ENCODE results near the gene ZMIZ1. TPM values are rescaled to one million over a fixed set of nuclear protein-coding genes. Genes with fewer than 3 reads are reported as not detected.

The ZMIZ1 gene
- total RNA-seq, 2 donors from 2014 or later: 32.9 to 82.6 TPM

DNA sequence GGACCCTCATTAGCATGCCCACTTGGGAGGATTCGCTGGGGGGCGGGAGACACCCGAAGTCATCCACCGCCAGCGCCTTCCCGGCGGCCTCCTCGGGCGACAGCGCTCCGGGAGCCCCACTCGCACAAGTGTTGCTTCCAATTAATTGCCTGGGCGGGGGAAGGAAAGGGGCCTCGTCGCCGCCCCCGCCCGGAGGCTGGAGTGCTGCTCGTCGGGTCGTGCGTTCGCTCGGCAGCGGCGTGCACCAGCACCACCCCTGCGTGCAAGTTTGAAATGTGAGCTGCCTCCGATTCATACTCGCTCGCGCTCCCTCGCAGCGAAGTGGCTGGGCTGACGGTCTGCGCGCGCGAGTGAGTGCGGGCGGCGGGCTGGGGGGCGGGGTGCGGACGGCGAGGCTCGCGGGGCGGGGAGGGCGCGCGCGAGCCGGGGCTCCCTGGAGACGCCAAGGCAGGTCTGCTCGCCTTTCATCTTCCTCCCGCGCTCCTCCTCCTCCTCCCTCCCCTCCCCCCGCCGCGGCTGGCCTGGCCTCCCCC, 173.9 kb downstream of the ZMIZ1 start:
- Mint-ChIP-seq H3K36me3 (ENCODE audit: low read depth) (peaks cover 34% of the 10 kb centered on the region), H3K4me1 (peaks cover 49% of the 10 kb centered on the region), H3K27me3 (no peaks in the 10 kb centered on the region), H3K27ac (no peak overlapping the region), H3K4me3 (peak overlapping the region; percentile 94), H3K9me3 (no peaks in the 10 kb centered on the region)
- ATAC-seq (replicated peaks): peak; percentile 36

DNA sequence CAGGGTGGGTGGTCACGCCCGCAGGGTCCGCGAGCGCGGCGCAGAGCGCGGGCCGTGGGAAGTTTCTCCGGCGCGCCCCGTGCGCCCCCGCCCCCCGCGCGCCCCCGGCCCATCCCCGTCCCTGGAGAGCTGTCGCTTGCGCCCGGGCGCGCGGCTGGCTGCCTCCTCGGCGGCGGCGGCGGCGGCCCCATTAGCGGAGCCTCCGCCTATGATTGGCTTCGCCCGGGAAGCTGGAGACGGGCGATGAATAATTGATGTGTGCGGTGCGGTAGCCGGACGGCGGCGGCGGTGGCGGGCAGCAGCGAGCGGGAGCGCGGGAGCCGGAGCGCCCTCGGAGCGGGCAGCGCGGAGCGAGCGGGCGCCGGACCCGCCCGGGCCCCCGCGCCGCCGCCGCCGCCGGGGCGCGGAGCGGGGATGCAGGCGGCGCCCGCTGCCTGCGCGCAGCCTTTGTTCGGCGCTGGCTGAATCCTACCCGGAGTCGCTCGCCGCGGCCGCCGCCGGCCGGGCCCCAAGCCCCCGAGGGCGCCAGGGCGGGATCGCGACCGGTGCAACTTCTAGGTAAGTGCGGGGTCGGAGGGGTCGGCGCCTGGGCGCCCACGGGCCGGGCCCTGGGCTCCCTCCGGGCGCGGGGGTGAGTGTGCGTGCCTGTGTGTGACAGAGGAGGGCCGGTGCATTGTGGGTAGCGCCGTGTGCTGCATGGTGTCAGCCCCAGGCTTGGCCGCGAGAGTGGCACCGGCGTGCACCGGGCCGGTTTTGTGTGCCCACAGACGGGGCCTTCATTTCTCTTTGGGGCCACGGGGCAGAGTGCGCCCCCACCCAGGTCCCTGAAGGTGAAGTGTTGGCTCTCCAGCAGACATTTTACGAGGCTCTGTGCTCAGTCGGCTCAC, 174.7 kb downstream of the ZMIZ1 start:
- peak; percentile 65 for ATAC-seq (replicated peaks)
- Mint-ChIP-seq H3K36me3 (ENCODE audit: low read depth) (peaks cover 39% of the 10 kb centered on the region), H3K4me3 (peak overlapping the region; percentile 94), H3K27ac (peak overlapping the region; percentile 86), H3K9me3 (no peaks in the 10 kb centered on the region), H3K27me3 (no peaks in the 10 kb centered on the region), H3K4me1 (peaks cover 51% of the 10 kb centered on the region)

DNA sequence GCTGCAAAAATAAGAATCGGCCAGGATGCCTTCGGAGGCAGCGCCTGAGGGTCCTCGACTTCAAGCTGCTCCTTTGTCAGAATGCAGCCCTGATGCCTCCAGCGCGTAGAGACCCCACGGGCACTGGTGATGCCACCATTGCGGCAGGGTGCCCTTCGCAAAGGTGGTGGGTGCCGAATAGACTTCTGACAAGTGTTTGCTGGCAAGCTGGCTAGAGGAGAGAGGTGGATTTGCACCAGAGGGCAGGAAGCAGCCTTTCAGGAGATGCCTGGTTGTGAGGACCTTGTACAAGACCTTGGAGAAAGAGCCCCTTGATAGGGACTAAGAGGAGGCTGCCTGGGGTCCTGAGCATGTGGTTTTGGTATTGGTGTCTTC, 175.3 kb downstream of the ZMIZ1 start:
- peak overlapping the region; percentile 94 for H3K4me3 Mint-ChIP-seq
- H3K36me3 Mint-ChIP-seq (ENCODE audit: low read depth): peaks cover 39% of the 10 kb centered on the region
- peaks cover 47% of the 10 kb centered on the region for H3K4me1 Mint-ChIP-seq
- H3K9me3 Mint-ChIP-seq: no peaks in the 10 kb centered on the region
- no peak for ATAC-seq (replicated peaks)
- H3K27me3 Mint-ChIP-seq: no peaks in the 10 kb centered on the region
- H3K27ac Mint-ChIP-seq: peak overlapping the region; percentile 86

- Mint-ChIP-seq H3K9me3 (no peaks in the 10 kb centered on the region), H3K4me1 (peaks cover 55% of the 10 kb centered on the region), H3K27ac (peak overlapping the region; percentile 86), H3K4me3 (peak overlapping the region; percentile 94), H3K27me3 (no peaks in the 10 kb centered on the region), H3K36me3 (ENCODE audit: low read depth) (peaks cover 39% of the 10 kb centered on the region)
- no peak for ATAC-seq (replicated peaks)
These were observed 176.2 kb downstream of the ZMIZ1 start for GRCh38 chr10:79244841-79245504.

- peaks cover 51% of the 10 kb centered on the region for H3K4me1 Mint-ChIP-seq
- peaks cover 39% of the 10 kb centered on the region for H3K36me3 Mint-ChIP-seq (ENCODE audit: low read depth)
- H3K27me3 Mint-ChIP-seq: no peaks in the 10 kb centered on the region
- no peaks in the 10 kb centered on the region for H3K9me3 Mint-ChIP-seq
- H3K4me3 Mint-ChIP-seq: peak overlapping the region; percentile 94
- ATAC-seq (replicated peaks): no peak
- peak overlapping the region; percentile 86 for H3K27ac Mint-ChIP-seq
These were observed 176.9 kb downstream of the ZMIZ1 start for GRCh38 chr10:79245539-79246208.

DNA sequence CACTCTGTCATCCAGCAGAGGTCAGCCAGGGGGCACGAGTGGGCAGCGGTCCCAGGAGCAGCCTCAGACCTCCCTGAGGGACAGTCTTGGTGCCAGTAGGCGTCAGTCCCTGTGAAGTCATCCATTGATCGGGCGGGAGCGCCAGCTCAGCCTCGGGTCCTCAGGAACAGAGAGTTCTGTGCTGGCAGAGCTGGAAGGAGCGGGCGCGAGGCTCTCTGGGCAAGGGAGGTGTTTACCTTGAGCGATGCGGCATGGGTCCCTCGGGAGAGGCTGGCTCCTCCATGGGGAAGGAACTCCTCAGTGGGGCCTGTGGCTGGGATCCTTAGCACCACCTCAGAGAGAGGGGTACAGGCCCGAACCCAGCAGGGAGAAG, 177.4 kb downstream of the ZMIZ1 start:
- Mint-ChIP-seq H3K36me3 (ENCODE audit: low read depth) (peaks cover 39% of the 10 kb centered on the region), H3K4me1 (peaks cover 48% of the 10 kb centered on the region), H3K27me3 (no peaks in the 10 kb centered on the region), H3K9me3 (no peaks in the 10 kb centered on the region), H3K4me3 (peak overlapping the region; percentile 94), H3K27ac (no peak overlapping the region)
- no peak for ATAC-seq (replicated peaks)

- peak overlapping the region; percentile 94 for H3K4me3 Mint-ChIP-seq
- no peak for ATAC-seq (replicated peaks)
- H3K4me1 Mint-ChIP-seq: peaks cover 46% of the 10 kb centered on the region
- no peaks in the 10 kb centered on the region for H3K9me3 Mint-ChIP-seq
- peaks cover 33% of the 10 kb centered on the region for H3K36me3 Mint-ChIP-seq (ENCODE audit: low read depth)
- no peaks in the 10 kb centered on the region for H3K27me3 Mint-ChIP-seq
- peak overlapping the region; percentile 86 for H3K27ac Mint-ChIP-seq
These were observed 178.0 kb downstream of the ZMIZ1 start for GRCh38 chr10:79246606-79247275.

- Mint-ChIP-seq H3K4me1 (peaks cover 45% of the 10 kb centered on the region), H3K27ac (peak overlapping the region; percentile 86), H3K9me3 (no peaks in the 10 kb centered on the region), H3K36me3 (ENCODE audit: low read depth) (peaks cover 28% of the 10 kb centered on the region), H3K4me3 (peak overlapping the region; percentile 80), H3K27me3 (no peaks in the 10 kb centered on the region)
- ATAC-seq (replicated peaks): peak; percentile 62
These were observed 178.8 kb downstream of the ZMIZ1 start for GRCh38 chr10:79247373-79248137.

DNA sequence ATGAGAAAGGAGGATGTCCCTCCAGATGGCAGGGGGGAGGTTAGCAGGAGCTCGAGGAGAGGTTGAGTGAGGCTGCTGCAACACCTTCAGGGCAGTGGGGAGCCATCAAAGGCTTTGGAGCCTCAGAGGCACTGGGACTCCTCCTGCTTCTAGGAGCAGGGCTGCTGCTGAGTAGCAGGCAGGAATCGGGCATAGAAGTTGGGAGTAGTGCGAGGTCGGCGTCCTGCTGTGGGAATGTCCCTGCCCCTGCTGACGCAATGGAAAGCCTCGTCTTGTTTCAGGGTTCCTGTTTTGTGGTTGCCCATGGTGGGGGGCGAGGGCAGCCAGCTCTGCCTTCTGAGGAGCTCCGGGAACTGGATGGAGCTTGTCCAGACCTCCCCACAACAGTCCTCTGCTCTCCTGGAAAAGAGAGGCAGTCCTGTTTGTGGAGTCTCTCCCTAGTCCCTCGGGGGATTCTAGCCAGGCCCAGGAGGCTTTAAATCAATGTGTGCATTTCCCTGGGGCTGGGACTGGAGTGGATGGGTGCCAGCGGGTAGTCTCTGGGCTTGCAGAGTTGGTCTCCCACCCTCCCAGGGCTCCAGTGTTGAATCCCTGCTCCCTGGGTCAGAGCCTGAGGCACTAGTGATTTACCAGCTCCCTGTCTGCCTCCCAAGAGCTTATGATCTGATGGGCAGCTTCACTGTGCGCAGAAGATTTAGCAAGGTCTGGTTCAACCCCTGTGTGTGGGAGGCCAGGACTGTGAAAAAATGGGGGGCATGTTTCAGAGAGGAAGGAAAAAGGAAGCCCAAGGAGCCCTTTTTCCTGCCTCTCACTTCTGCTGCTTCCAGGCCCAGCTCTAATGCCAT, 179.8 kb downstream of the ZMIZ1 start:
- H3K36me3 Mint-ChIP-seq (ENCODE audit: low read depth): peaks cover 28% of the 10 kb centered on the region
- H3K27me3 Mint-ChIP-seq: no peaks in the 10 kb centered on the region
- H3K4me3 Mint-ChIP-seq: peak overlapping the region; percentile 80
- no peaks in the 10 kb centered on the region for H3K9me3 Mint-ChIP-seq
- H3K4me1 Mint-ChIP-seq: peaks cover 45% of the 10 kb centered on the region
- ATAC-seq (replicated peaks): no peak
- peak overlapping the region; percentile 86 for H3K27ac Mint-ChIP-seq

GRCh38 chr10:79249186-79250121, 180.7 kb downstream of the ZMIZ1 start:
- Mint-ChIP-seq H3K27me3 (no peaks in the 10 kb centered on the region), H3K9me3 (no peaks in the 10 kb centered on the region), H3K4me3 (peak overlapping the region; percentile 80), H3K36me3 (ENCODE audit: low read depth) (peaks cover 19% of the 10 kb centered on the region), H3K27ac (peak overlapping the region; percentile 69), H3K4me1 (peaks cover 38% of the 10 kb centered on the region)
- ATAC-seq (replicated peaks): peak; percentile 86

GRCh38 chr10:79250259-79250658, 181.5 kb downstream of the ZMIZ1 start:
- Mint-ChIP-seq H3K4me1 (peaks cover 31% of the 10 kb centered on the region), H3K27ac (peak overlapping the region; percentile 69), H3K4me3 (peak overlapping the region; percentile 80), H3K36me3 (ENCODE audit: low read depth) (peaks cover 11% of the 10 kb centered on the region), H3K9me3 (no peaks in the 10 kb centered on the region), H3K27me3 (no peaks in the 10 kb centered on the region)
- ATAC-seq (replicated peaks): no peak

DNA sequence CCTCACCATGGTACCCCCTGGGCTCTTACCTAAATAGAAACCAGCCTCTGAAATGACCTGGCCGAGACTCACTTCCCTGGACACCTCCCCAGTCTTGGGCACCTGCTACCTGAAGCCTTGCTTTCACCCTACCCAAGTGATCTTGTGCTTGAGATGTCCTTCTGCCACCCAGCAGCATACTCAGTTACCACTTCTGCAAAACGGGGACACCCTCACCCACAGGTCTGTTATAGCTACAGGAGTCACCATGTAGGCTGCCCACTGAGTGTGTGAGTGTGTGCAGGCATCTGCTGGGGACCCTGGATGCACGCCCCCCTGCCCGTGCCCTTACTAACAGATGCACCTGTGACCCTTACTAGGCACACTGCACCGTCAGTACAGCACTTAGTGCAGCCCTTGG, 183.7 kb downstream of the ZMIZ1 start:
- ATAC-seq (replicated peaks): no peak
- Mint-ChIP-seq H3K27ac (no peak overlapping the region), H3K27me3 (no peaks in the 10 kb centered on the region), H3K36me3 (ENCODE audit: low read depth) (peaks cover 6% of the 10 kb centered on the region), H3K4me1 (peaks cover 28% of the 10 kb centered on the region), H3K4me3 (no peak overlapping the region), H3K9me3 (no peaks in the 10 kb centered on the region)
